Retinal pigment epithelial cell (primary cell): ENCODE data around the gene AK9.

Experiments
- DNase-seq: peaks from one replicate; pipeline ENCODE4 v3.0.0-alpha.2; 2010; ENCODE audit warnings: low read depth
- H3K4me3 ChIP-seq: 2 replicates; pipeline ENCODE4 v1.5.1; 2011; ENCODE audit warnings: mild to moderate bottlenecking, low read length, control low read depth, moderate library complexity
- CTCF ChIP-seq: conservative IDR thresholded peaks from 2 replicates; pipeline ENCODE4 v1.5.1; 2011; ENCODE audit warnings: low read depth, low read length, control low read depth, inconsistent platforms

Gene AK9

DNA sequence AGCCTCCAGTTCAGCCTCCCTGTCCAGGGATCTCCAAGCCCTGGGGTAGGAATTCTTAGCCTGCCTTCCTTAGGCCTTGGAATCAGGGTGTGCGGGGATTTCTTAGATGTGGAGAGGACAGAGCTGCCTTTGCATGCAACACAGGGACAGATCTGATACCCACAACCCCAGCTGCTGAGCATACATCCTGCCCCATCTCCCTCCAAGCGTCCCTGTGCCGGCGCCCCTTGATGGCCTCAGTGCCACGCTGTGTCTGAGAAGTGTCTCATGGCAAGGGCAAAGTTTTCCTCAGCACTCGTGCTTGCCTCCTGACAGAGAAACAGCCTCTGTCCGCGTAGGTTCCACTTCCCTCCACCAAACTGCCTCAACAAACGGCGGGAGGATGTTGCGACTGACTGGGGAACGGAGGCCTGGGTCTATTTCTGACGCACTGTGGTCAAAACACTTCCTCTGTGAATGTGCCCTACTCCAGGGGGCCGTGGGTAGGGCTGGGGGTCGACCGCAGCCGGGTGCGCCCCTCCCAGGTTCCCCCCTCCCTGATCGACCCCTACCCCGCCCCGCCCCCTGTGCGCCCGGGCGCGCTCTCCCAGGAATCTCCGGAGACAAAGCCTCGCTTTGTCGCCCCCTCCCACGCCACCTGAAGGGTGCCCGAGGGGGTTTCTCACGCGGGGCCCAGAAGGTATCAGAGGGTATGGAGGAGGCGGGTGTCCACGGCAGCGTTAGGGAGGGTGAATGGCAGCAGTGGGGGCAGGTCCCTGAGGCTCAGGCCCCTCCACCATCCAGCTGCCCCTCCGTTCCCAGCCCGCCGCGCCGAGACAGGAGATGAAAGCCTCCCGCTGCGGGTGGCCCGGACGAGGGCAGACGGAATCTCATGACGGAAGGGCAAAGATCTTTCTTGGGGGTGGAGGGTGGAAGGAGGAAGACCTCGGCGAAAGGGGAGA is 236.2 kb downstream of the AK9 start:
- TF ChIP-seq CTCF, result no peak
- H3K4me3 ChIP-seq, result peak overlapping the region; percentile 85
- no peak for DNase-seq

- TF ChIP-seq CTCF, result no peak
- no peak overlapping the region for H3K4me3 ChIP-seq
Measured at GRCh38 chr6:109453594-109454495, 237.2 kb downstream of the AK9 start.

GRCh38 chr6:109453156-109453555 is 237.8 kb downstream of the AK9 start:
- no peak for TF ChIP-seq CTCF
- H3K4me3 ChIP-seq, result no peak overlapping the region
- no peak for DNase-seq

More at GRCh38 chr6:109453594-109454495, 237.2 kb downstream of the AK9 start:
- DNase-seq, result no peak

- DNase-seq, result no peak
- no peak overlapping the region for H3K4me3 ChIP-seq
- TF ChIP-seq CTCF, result no peak
Measured at GRCh38 chr6:109452181-109452580, 238.8 kb downstream of the AK9 start.

- DNase-seq, result no peak
- no peak overlapping the region for H3K4me3 ChIP-seq
- no peak for TF ChIP-seq CTCF
Measured at GRCh38 chr6:109451376-109451775, 239.6 kb downstream of the AK9 start.

DNA sequence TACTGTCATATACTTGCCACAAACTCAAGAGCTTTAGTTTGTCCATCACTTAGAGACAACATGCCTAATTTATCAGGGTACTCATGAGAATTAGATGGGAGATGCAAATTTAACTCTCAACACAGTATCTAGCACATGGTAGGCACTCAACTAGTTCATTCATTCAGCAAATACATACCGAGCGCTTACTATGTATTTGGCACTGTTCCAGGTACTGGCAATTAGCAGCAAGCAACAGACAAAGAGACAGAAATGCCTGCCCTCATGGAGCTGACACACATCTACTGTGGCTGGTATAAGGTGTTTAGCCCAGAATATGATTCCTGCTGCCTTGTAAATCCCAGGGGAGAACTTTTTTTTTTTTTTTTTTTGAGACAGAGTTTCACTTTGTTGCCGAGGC is 240.2 kb downstream of the AK9 start:
- TF ChIP-seq CTCF, result no peak
- no peak for DNase-seq
- H3K4me3 ChIP-seq, result no peak overlapping the region
